Omental fat pad (tissue), 4 donors: ENCODE data around the gene AGBL4. TPM values are rescaled to one million over a fixed set of nuclear protein-coding genes. Genes with fewer than 3 reads are reported as not detected.

ENCODE experiments used
- ATAC-seq: fragments of 150-250 bp; one replicate; pipeline ENCODE4 v1.9.1; 2016; ENCODE audit warnings: mild to moderate bottlenecking, moderate library complexity; ENCODE audit not compliant: low FRiP score
- DNase-seq: peaks from one replicate; pipeline ENCODE4 v3.0.0-alpha.2; 2019; ENCODE audit warnings: low spot score
- CTCF ChIP-seq, 3 donors: fragments of 450-650 bp; IDR thresholded peaks; one replicate each; pipeline ENCODE4 v1.5.1; 2016 to 2017; ENCODE audit warnings: antibody characterized with exemption in 3 of 3, mild to moderate bottlenecking in 3 of 3, moderate library complexity in 2 of 3
- total RNA-seq, 4 donors: library from RNA; depleted of rRNA; stranded (reverse); fragments of >200 nt; gene quantifications; one replicate each; pipeline ENCODE4 v1.1.0, GENCODE V29; 2016

The AGBL4 gene
- total RNA-seq, 4 donors from 2014 or later, result 0.31 to 1.1 (median 0.50) TPM

DNA sequence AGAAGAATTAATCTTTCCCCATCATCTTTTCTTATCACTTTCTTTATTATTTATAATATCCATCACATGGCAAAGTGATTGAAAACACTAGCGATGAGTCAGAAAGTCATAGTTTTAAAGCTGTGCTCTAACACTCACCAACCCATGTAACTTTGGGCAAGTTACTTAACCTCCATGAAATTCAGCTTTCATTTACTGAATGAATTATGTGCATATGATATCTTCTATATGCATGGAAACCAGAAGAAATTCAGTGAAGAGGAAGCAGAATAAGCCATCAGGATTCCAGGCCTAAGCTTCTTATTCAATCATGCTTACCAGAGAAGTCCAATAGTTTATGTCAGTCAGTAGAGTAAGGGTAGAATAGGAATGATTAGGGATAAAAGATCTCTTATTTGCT is 300.1 kb downstream of the AGBL4 start:
- no peak for TF ChIP-seq CTCF (IDR thresholded peaks at IDR 0.05)
- DNase-seq, result no peak

DNA sequence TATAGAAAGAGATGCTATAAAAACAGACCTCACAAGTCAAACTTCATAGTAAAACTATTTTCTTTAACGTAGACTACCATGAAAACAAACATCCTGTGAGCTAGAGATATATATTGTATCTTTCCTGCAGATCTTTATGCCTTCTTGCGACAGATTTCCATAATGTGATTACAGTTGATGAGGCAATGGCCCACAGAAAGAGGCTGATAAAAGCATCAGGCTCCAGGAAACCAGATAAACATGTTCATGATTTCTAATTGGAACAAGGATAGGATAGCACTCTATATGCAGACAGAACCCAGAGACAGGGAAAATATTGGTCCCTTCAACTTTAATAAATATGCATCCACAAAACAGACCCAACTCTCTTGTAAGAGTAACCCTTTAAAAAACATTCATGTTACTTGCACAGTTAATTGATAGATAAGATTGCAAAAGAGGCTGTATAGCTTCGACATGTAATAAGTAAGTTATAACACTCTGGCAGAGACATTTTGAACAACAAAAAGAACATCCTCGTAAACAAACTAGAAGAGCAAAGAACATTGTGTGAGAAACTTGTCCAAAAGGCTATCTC is 329.4 kb downstream of the AGBL4 start:
- no peak for TF ChIP-seq CTCF (IDR thresholded peaks at IDR 0.05)
- DNase-seq (no peak), ATAC-seq (no peak)

More for the DNA sequence above, 300.1 kb downstream of the AGBL4 start:
- no peak for ATAC-seq

DNA sequence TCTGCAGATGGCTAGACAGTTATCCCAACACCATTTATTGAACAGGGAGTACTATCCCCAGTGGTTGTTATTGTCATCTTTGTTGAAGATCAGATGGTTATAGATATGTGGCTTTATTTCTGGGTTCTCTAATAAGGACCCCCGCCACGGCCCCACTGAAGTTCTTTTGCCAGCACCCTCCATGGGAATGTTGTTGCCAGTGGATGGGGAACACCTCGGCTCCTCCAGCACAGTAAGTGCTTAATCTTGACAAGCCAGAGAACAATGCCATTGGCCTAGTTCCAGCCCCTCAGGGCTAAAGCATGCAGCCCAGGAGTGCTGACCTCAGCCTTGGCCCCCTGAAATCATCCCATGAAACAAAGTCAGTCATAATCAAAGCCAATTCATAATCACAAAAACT is 337.6 kb downstream of the AGBL4 start:
- no peak for TF ChIP-seq CTCF (IDR thresholded peaks at IDR 0.05)
- DNase-seq (no peak), ATAC-seq (no peak)

- TF ChIP-seq CTCF (IDR thresholded peaks at IDR 0.05), result no peak
- DNase-seq (no peak), ATAC-seq (no peak)
These were observed 346.0 kb downstream of the AGBL4 start for GRCh38 chr1:49677706-49678105.

- DNase-seq (no peak), ATAC-seq (no peak)
- TF ChIP-seq CTCF (IDR thresholded peaks at IDR 0.05), result no peak
These were observed 372.6 kb downstream of the AGBL4 start for GRCh38 chr1:49651136-49651535.

GRCh38 chr1:49630156-49630555 is 393.6 kb downstream of the AGBL4 start:
- no peak for ATAC-seq
- no peak for DNase-seq
- no peak for TF ChIP-seq CTCF (IDR thresholded peaks at IDR 0.05)

- DNase-seq (no peak), ATAC-seq (no peak)
- no peak for TF ChIP-seq CTCF (IDR thresholded peaks at IDR 0.05)
These were observed 396.0 kb downstream of the AGBL4 start for GRCh38 chr1:49627781-49628180.
